H1 (cell line): ENCODE data around the gene EML1. TPM values are rescaled to one million over a fixed set of nuclear protein-coding genes. Genes with fewer than 3 reads are reported as not detected.

ENCODE experiments used
- GABPA ChIP-seq: IDR thresholded peaks from 2 replicates; pipeline ENCODE4 v1.6.1; 2011; ENCODE audit warnings: mild to moderate bottlenecking, low read length, moderate library complexity, borderline replicate concordance; ENCODE audit not compliant: insufficient read depth
- KDM5A ChIP-seq: fragments of 200-600 bp; IDR thresholded peaks from 2 replicates; pipeline ENCODE4 v1.7.1; 2012; ENCODE audit warnings: mild to moderate bottlenecking, low read length, inconsistent platforms, mixed read lengths
- MAX ChIP-seq: IDR thresholded peaks from 2 replicates; pipeline ENCODE4 v1.6.1; 2012; ENCODE audit warnings: inconsistent platforms
- polyA plus RNA-seq, 7 experiments: library from polyadenylated mRNA; depleted of rRNA in 3 of 7; stranded (reverse) in 5 of 7; unstranded in 2 of 7; fragments of >200 nt in 5 of 7; fragments of 200-250 nt in 2 of 7; gene quantifications; 1 replicate in 5 of 7; 2 replicates in 1 of 7; 4 replicates in 1 of 7; pipeline versions ENCODE4 v1.2.1 to v1.2.3, GENCODE V29; 2011 to 2013; ENCODE audit warnings: missing spikeins in 2 of 7, mixed read lengths in 2 of 7
- total RNA-seq: library from RNA; stranded (reverse); fragmentation: NEBNext Ultra II Directional; extraction: Animal tissue kit (Norgen Biotek cat#: 25700); gene quantifications from 2 replicates; pipeline ENCODE4 v1.2.1, GENCODE V29; 2021

EML1 gene
- total and polyA plus RNA-seq, 2 of the 8 experiments (the other 6 are each of a cell fraction or from before 2014, with no cell fraction given), result 11.1 to 24.7 TPM

- TF ChIP-seq GABPA, result no peak
- TF ChIP-seq MAX, result no peak
- no peak for TF ChIP-seq KDM5A
These were observed 23.4 kb downstream of the EML1 start (continued) for GRCh38 chr14:99816642-99817041.
